HepG2 (cell line): ENCODE data around the gene HOXB6. TPM values are rescaled to one million over a fixed set of nuclear protein-coding genes. Genes with fewer than 3 reads are reported as not detected.

Experiments used
- ATAC-seq: fragments of 200-7000 bp; cut with Tn5 transposase; 3 replicates; pipeline ENCODE4 v1.9.1; 2020; ENCODE audit warnings: mild to moderate bottlenecking, moderate library complexity
- BruUV-seq: library from RNA; stranded (reverse); fragments of 400-500 nt; replicated peaks from 2 replicates; lab custom pipeline; 2021; lab: Mats Ljungman, UMichigan
- CTCF ChIA-PET: fragments of 300-600 bp; formaldehyde crosslinking; extraction: SDS; loops from one replicate; lab custom pipeline; 2021; ENCODE audit warnings: low total read pairs, inconsistent platforms, low intra/inter-chr PET ratio; lab: Yijun Ruan, JAX
- POLR2A ChIA-PET: fragments of 350-600 bp; sonication (Branson Sonifier 250); formaldehyde crosslinking; loops from one replicate; lab custom pipeline; 2020; ENCODE audit warnings: antibody characterized with exemption, inconsistent platforms; lab: Yijun Ruan, JAX
- DNase-seq: peaks from one replicate; pipeline ENCODE4 v3.0.0-alpha.2; 2015; ENCODE audit warnings: low spot score
- FAIRE-seq: peaks from 3 replicates; lab custom pipeline; 2011; peaks lifted over from hg19 to GRCh38; lab: Jason Lieb, UNC
- H2AFZ ChIP-seq: one replicate; pipeline ENCODE4 v1.6.1; 2011; ENCODE audit warnings: low read length, inconsistent platforms
- H3K27ac ChIP-seq: fragments of 300-600 bp; 3 replicates; pipeline ENCODE4 v1.8.0; 2011; ENCODE audit warnings: mixed run types, mild to moderate bottlenecking, mixed read lengths, low read length, inconsistent platforms; ENCODE audit not compliant: insufficient read depth; ENCODE audit errors: extremely low read length
- H3K27me3 ChIP-seq, 2 experiments: fragments of 200-600 bp in 1 of 2; 2 replicates in 1 of 2; 3 replicates in 1 of 2; pipeline versions ENCODE4 v1.6.0 to v1.8.0; 2011; ENCODE audit warnings: low read length in 2 of 2, mild to moderate bottlenecking in 2 of 2, moderate library complexity in 2 of 2, inconsistent platforms in 1 of 2; ENCODE audit not compliant: insufficient read depth in 2 of 2, control insufficient read depth in 1 of 2
- H3K36me3 ChIP-seq, 2 experiments: fragments of 200-600 bp in 1 of 2; replicated peaks in 1 of 2; 2 replicates in 1 of 2; 3 replicates in 1 of 2; pipeline versions ENCODE4 v1.5.1 to v1.8.0; 2011; ENCODE audit warnings: low read length in 2 of 2, inconsistent platforms in 1 of 2; ENCODE audit not compliant: insufficient read depth in 2 of 2, control insufficient read depth in 1 of 2
- H3K4me1 ChIP-seq: 2 replicates; pipeline ENCODE4 v1.5.1; 2012; ENCODE audit warnings: low read length, inconsistent platforms; ENCODE audit not compliant: insufficient read depth
- H3K4me2 ChIP-seq: 2 replicates; pipeline ENCODE4 v1.6.0; 2011; ENCODE audit warnings: low read depth, low read length, inconsistent platforms
- H3K4me3 ChIP-seq, 3 experiments: fragments of 200-600 bp in 1 of 3; sonication (generic), shearing (Covaris generic) in 1 of 3; replicated peaks in 1 of 3; 2 replicates each; pipeline ENCODE4 v1.5.1; 2011 to 2016; ENCODE audit warnings: low read length in 3 of 3, inconsistent platforms in 2 of 3, low read depth in 2 of 3, mild to moderate bottlenecking in 2 of 3, control low read depth in 1 of 3, mixed read lengths in 1 of 3; ENCODE audit not compliant: insufficient read depth in 1 of 3
- H3K79me2 ChIP-seq: one replicate; pipeline ENCODE4 v1.6.1; 2011; ENCODE audit warnings: low read length, inconsistent platforms; ENCODE audit not compliant: insufficient read depth
- H3K9ac ChIP-seq: 2 replicates; pipeline ENCODE4 v1.6.0; 2011; ENCODE audit warnings: mild to moderate bottlenecking, low read depth, low read length, inconsistent platforms; ENCODE audit not compliant: insufficient read depth
- H3K9me3 ChIP-seq: 2 replicates; pipeline ENCODE4 v1.5.1; 2012; ENCODE audit warnings: mild to moderate bottlenecking, low read length
- H4K20me1 ChIP-seq: 2 replicates; pipeline ENCODE4 v1.6.0; 2011; ENCODE audit warnings: inconsistent platforms, mild to moderate bottlenecking, low read length, moderate library complexity; ENCODE audit not compliant: insufficient read depth
- CBX1 ChIP-seq: IDR thresholded peaks from one replicate; pipeline ENCODE4 v1.6.1; 2016; ENCODE audit warnings: antibody characterized with exemption, low read depth
- ELF1 ChIP-seq: sonication (generic); formaldehyde crosslinking; IDR thresholded peaks from 2 replicates; pipeline ENCODE4 v1.4.0; 2020; ENCODE audit warnings: missing genetic modification reagents
- NCOA5 ChIP-seq: sonication (generic); formaldehyde crosslinking; IDR thresholded peaks from 2 replicates; pipeline ENCODE4 v1.4.0; 2020; ENCODE audit warnings: missing genetic modification reagents
- ZMYM4 ChIP-seq: sonication (generic); formaldehyde crosslinking; IDR thresholded peaks from 2 replicates; pipeline ENCODE4 v1.8.1; 2023; ENCODE audit warnings: mild to moderate bottlenecking, missing genetic modification reagents
- ZNF251 ChIP-seq: sonication (generic); formaldehyde crosslinking; IDR thresholded peaks from 2 replicates; pipeline ENCODE4 v1.9.0; 2021; ENCODE audit warnings: mild to moderate bottlenecking, missing genetic modification reagents
- ZNF788 ChIP-seq: sonication (generic); formaldehyde crosslinking; IDR thresholded peaks from 2 replicates; pipeline ENCODE4 v1.5.0; 2020; ENCODE audit warnings: mild to moderate bottlenecking, missing genetic modification reagents, borderline replicate concordance
- ZSCAN22 ChIP-seq: sonication (generic); formaldehyde crosslinking; IDR thresholded peaks from 2 replicates; pipeline ENCODE4 v1.4.0; 2020; ENCODE audit warnings: mild to moderate bottlenecking, missing genetic modification reagents
- WGBS: methylation state at CpG from one replicate; pipeline ENCODE4 v1.1.6; 2017; ENCODE audit warnings: low lambda C conversion rate; 5-methylcytosine and 5-hydroxymethylcytosine counted together
- in situ Hi-C: cut with HindIII; loops from 2 replicates; pipeline ENCODE4 v1.10.0; 2017; ENCODE audit warnings: low pct_unique_long_range_greater_than_20kb; ENCODE audit not compliant: extremely low pct_ligation_motif_present
- intact Hi-C: fragments of 100-400 bp; cut with micrococcal nuclease; formaldehyde crosslinking; loops from one replicate; pipeline ENCODE4 v1.10.0; 2022; ENCODE audit not compliant: unreplicated experiment
- polyA plus RNA-seq, 8 experiments: library from polyadenylated mRNA; depleted of rRNA in 3 of 8; stranded (reverse) in 7 of 8; unstranded in 1 of 8; fragments of >200 nt; fragmentation: Illumina TruSeq in 4 of 8; extraction: Trizol in 4 of 8; gene quantifications; 2 replicates each; pipeline versions ENCODE4 v1.2.1 to v1.2.3, GENCODE V29; 2011 to 2016; ENCODE audit warnings: low read depth in 4 of 8, missing spikeins in 1 of 8, mixed read lengths in 1 of 8; ENCODE audit not compliant: insufficient read depth in 1 of 8
- total RNA-seq, 5 experiments: library from RNA; depleted of rRNA; stranded (reverse); fragments of >200 nt; fragmentation: Illumina TruSeq; extraction: Trizol; gene quantifications; 2 replicates each; pipeline ENCODE4 v1.2.3, GENCODE V29; 2016; ENCODE audit warnings: low read depth in 1 of 5
- TF ChIP-seq, protein P1 (sequence below): sonication (generic); formaldehyde crosslinking; IDR thresholded peaks from 2 replicates; pipeline ENCODE4 v1.4.0; 2020; ENCODE audit warnings: missing genetic modification reagents, borderline replicate concordance
- TF ChIP-seq, protein P2 (sequence below): sonication (generic); formaldehyde crosslinking; IDR thresholded peaks from 2 replicates; pipeline ENCODE4 v1.5.1; 2020; ENCODE audit warnings: missing genetic modification reagents, mild to moderate bottlenecking, borderline replicate concordance
- TF ChIP-seq, protein P3 (sequence below): sonication (generic); formaldehyde crosslinking; IDR thresholded peaks from 2 replicates; pipeline ENCODE4 v1.4.0; 2020; ENCODE audit warnings: missing genetic modification reagents, borderline replicate concordance

The HOXB6 gene
- total and polyA plus RNA-seq, 2 of the 13 experiments (the other 11 are each of a cell fraction or from before 2014, with no cell fraction given): not detected

DNA sequence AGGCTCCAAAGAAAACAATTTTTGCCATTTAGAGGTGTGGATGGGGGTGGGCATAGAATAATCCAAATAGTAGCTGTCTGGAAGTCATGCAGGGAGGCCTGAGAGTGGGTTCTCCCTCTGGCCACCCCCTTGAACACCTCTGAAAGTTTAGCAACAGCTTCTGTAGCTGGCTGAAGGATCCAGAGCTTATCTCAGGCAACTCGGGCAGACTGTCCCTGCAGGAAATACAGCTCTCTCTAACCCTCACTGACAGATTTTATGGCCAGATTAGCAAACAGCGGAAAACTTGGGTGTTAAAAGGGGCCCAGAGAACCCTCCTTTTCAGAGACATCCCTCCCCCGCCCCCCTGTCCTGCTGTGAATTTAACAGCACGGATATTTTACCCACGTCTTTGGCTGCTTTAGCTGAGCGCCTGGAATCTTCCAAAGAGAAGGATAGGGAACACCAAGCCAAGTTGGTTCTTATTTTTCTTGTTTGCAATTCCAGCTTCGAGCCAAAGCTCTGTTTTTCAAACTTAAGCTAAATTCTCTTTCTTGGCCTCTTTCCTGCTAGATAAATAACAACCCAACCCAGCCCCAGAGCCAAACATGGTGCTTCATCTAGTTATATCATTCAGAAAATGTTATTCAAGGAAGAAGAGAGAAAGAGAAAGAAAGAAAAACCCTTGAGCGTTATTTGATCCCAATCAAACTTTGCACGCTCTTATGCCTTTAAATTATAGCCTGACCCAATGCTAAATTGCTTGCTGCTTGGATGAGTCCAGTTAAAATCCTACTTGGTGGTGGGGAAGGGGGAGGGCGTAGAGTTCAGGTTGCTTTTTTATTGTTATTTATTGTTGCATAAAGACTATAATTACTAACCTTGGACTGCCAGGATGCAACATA is 57.6 kb downstream of the HOXB6 start (continued):
- TF ChIP-seq, protein P1, sequence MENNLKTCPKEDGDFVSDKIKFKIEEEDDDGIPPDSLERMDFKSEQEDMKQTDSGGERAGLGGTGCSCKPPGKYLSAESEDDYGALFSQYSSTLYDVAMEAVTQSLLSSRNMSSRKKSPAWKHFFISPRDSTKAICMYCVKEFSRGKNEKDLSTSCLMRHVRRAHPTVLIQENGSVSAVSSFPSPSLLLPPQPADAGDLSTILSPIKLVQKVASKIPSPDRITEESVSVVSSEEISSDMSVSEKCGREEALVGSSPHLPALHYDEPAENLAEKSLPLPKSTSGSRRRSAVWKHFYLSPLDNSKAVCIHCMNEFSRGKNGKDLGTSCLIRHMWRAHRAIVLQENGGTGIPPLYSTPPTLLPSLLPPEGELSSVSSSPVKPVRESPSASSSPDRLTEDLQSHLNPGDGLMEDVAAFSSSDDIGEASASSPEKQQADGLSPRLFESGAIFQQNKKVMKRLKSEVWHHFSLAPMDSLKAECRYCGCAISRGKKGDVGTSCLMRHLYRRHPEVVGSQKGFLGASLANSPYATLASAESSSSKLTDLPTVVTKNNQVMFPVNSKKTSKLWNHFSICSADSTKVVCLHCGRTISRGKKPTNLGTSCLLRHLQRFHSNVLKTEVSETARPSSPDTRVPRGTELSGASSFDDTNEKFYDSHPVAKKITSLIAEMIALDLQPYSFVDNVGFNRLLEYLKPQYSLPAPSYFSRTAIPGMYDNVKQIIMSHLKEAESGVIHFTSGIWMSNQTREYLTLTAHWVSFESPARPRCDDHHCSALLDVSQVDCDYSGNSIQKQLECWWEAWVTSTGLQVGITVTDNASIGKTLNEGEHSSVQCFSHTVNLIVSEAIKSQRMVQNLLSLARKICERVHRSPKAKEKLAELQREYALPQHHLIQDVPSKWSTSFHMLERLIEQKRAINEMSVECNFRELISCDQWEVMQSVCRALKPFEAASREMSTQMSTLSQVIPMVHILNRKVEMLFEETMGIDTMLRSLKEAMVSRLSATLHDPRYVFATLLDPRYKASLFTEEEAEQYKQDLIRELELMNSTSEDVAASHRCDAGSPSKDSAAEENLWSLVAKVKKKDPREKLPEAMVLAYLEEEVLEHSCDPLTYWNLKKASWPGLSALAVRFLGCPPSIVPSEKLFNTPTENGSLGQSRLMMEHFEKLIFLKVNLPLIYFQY: no peak

DNA sequence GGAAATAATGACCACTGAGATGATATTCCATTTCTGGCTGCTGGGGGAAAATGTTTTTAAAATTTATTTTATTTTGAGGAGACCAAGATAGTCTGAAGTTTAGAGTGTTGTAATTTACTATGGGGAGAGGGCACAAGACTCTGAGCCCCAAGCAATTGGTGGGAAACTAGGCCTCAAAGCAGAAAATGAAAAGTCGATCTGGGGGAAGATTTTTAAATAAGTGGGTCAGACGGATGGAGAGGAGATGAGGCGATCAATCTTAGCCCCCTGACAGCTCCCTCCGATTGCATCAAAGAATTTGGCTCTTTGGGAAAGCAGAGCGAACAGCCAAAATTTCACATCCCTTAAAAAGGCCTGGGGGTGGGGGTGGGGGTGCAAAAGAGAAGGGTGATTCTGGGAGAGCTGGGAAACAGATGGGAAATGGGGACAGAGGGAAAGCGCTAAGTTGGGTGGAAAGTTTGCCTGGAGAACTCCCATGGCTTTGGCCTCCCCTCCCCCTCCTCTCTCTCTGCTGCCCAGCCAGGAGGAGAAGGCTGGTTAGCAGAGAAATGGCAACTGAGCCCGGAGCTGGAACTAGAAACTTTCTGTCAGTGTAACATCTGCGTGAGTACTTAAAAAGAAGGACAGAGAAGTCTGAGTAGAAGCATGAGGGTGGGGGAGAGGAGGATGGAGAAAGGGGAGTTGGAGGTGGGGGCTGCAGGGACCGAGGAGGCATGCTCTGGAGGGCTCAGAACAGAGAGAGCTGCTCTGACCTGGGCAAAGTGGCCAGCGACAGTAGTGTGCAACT is 58.5 kb downstream of the HOXB6 start:
- H3K27ac ChIP-seq: no peak overlapping the region
- TF ChIP-seq, protein P2, sequence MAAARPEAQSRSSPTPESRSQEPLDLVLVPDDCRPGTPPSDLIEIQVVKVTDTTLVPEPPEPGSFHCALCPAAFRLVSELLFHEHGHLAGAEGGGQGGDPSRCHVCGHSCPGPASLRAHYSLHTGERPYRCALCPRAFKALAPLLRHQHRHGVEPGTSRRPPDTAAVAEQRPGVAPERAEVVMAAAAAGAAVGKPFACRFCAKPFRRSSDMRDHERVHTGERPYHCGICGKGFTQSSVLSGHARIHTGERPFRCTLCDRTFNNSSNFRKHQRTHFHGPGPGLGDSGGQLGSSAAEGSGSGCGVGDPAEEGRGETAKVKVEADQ: no peak
- TF ChIP-seq CBX1 (no peak), ZNF788 (CRISPR knock-in tag) (no peak), ELF1 (CRISPR knock-in tag) (no peak), NCOA5 (CRISPR knock-in tag) (no peak), ZMYM4 (CRISPR knock-in tag) (no peak), ZSCAN22 (CRISPR knock-in tag) (no peak), ZNF251 (CRISPR knock-in tag) (no peak)
- TF ChIP-seq, protein P3, sequence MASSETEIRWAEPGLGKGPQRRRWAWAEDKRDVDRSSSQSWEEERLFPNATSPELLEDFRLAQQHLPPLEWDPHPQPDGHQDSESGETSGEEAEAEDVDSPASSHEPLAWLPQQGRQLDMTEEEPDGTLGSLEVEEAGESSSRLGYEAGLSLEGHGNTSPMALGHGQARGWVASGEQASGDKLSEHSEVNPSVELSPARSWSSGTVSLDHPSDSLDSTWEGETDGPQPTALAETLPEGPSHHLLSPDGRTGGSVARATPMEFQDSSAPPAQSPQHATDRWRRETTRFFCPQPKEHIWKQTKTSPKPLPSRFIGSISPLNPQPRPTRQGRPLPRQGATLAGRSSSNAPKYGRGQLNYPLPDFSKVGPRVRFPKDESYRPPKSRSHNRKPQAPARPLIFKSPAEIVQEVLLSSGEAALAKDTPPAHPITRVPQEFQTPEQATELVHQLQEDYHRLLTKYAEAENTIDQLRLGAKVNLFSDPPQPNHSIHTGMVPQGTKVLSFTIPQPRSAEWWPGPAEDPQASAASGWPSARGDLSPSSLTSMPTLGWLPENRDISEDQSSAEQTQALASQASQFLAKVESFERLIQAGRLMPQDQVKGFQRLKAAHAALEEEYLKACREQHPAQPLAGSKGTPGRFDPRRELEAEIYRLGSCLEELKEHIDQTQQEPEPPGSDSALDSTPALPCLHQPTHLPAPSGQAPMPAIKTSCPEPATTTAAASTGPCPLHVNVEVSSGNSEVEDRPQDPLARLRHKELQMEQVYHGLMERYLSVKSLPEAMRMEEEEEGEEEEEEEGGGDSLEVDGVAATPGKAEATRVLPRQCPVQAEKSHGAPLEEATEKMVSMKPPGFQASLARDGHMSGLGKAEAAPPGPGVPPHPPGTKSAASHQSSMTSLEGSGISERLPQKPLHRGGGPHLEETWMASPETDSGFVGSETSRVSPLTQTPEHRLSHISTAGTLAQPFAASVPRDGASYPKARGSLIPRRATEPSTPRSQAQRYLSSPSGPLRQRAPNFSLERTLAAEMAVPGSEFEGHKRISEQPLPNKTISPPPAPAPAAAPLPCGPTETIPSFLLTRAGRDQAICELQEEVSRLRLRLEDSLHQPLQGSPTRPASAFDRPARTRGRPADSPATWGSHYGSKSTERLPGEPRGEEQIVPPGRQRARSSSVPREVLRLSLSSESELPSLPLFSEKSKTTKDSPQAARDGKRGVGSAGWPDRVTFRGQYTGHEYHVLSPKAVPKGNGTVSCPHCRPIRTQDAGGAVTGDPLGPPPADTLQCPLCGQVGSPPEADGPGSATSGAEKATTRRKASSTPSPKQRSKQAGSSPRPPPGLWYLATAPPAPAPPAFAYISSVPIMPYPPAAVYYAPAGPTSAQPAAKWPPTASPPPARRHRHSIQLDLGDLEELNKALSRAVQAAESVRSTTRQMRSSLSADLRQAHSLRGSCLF: no peak

More for the DNA sequence above, 58.5 kb downstream of the HOXB6 start:
- no peaks in the 10 kb centered on the region for H3K9me3 ChIP-seq
- FAIRE-seq (no peak), ATAC-seq (no peak), DNase-seq (no peak)
- no peak overlapping the region for H3K9ac ChIP-seq
- H3K27me3 ChIP-seq: peaks cover 11 to 95% of the 10 kb centered on the region in 2 experiments
- no peak overlapping the region for H3K4me2 ChIP-seq
- POLR2A ChIA-PET: no interaction called here
- CTCF ChIA-PET: no interaction called here
- WGBS: 8% methylated on average over 10 of the region's 10 CpGs
- no peak overlapping the region for H2AFZ ChIP-seq
- no peaks in the 10 kb centered on the region; the same call in 1 of the 2 replicates for H4K20me1 ChIP-seq
- in situ Hi-C loops (no loop called here), intact Hi-C loops (no loop called here)
- no peaks in the 10 kb centered on the region for H3K79me2 ChIP-seq
- no peak overlapping the region for H3K4me3 ChIP-seq
- no peaks in the 10 kb centered on the region for H3K4me1 ChIP-seq
- no peaks in the 10 kb centered on the region for H3K36me3 ChIP-seq
- BruUV-seq: no TSS peak
